ENCODE measurements around the gene MCM8. TPM values are rescaled to one million over a fixed set of nuclear protein-coding genes. Genes with fewer than 3 reads are reported as not detected.
"Not testable (repeated sequence)": the region's sequence is repeated elsewhere in the genome, so short reads cannot be mapped to it uniquely, and the experiment has no call there.

Gene MCM8
- total RNA-seq, 1 donor from 2014 or later = 7.1 TPM

GRCh38 chr20:6029538-6029937, 79.1 kb downstream of the MCM8 start:
- DNase-seq (ENCODE audit: extremely low spot score, unreplicated experiment) = no peak
- Mint-ChIP-seq H3K27ac (ENCODE audit: unreplicated experiment) (no peak overlapping the region), H3K4me1 (ENCODE audit: unreplicated experiment) (no peaks in the 10 kb centered on the region), H3K9me3 (ENCODE audit: unreplicated experiment) (peaks cover 9% of the 10 kb centered on the region), H3K4me3 (ENCODE audit: unreplicated experiment) (no peak overlapping the region), H3K27me3 (ENCODE audit: unreplicated experiment) (no peaks in the 10 kb centered on the region), H3K36me3 (ENCODE audit: unreplicated experiment) (peaks cover 41% of the 10 kb centered on the region)
- TF ChIP-seq, protein P1, sequence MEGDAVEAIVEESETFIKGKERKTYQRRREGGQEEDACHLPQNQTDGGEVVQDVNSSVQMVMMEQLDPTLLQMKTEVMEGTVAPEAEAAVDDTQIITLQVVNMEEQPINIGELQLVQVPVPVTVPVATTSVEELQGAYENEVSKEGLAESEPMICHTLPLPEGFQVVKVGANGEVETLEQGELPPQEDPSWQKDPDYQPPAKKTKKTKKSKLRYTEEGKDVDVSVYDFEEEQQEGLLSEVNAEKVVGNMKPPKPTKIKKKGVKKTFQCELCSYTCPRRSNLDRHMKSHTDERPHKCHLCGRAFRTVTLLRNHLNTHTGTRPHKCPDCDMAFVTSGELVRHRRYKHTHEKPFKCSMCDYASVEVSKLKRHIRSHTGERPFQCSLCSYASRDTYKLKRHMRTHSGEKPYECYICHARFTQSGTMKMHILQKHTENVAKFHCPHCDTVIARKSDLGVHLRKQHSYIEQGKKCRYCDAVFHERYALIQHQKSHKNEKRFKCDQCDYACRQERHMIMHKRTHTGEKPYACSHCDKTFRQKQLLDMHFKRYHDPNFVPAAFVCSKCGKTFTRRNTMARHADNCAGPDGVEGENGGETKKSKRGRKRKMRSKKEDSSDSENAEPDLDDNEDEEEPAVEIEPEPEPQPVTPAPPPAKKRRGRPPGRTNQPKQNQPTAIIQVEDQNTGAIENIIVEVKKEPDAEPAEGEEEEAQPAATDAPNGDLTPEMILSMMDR (IDR thresholded peaks at IDR 0.05) = no peak

- H3K36me3 Mint-ChIP-seq (ENCODE audit: unreplicated experiment) = peaks cover 36% of the 10 kb centered on the region
- H3K4me3 Mint-ChIP-seq (ENCODE audit: unreplicated experiment) = no peak overlapping the region
- no peak overlapping the region for H3K27ac Mint-ChIP-seq (ENCODE audit: unreplicated experiment)
- no peaks in the 10 kb centered on the region for H3K27me3 Mint-ChIP-seq (ENCODE audit: unreplicated experiment)
- TF ChIP-seq, protein P1 (IDR thresholded peaks at IDR 0.05) = no peak
- no peaks in the 10 kb centered on the region for H3K4me1 Mint-ChIP-seq (ENCODE audit: unreplicated experiment)
- peaks cover 1% of the 10 kb centered on the region for H3K9me3 Mint-ChIP-seq (ENCODE audit: unreplicated experiment)
- no peak for DNase-seq (ENCODE audit: extremely low spot score, unreplicated experiment)
Measured at GRCh38 chr20:6030453-6031080, 80.1 kb downstream of the MCM8 start.

DNA sequence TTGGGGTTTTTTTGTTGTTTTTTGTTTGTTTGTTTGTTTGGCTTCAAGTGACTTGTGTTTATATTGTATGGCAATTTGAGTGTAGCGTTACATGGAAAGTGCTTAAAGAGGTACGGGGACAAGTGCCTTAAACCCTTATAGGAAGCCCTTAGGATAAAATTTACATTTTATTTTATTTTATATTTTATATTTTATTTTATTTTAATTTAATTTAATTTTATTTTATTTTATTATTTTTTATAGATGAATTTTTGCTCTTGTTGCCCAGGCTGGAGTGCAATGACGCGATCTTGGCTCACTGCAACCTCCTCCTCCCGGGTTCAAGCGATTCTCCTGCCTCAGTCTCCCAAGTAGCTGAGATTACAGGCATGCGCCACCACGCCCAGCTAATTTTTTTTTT, 82.5 kb downstream of the MCM8 start:
- H3K4me1 Mint-ChIP-seq (ENCODE audit: unreplicated experiment); H3K4me3 Mint-ChIP-seq (ENCODE audit: unreplicated experiment): not testable (repeated sequence)
- H3K36me3 Mint-ChIP-seq (ENCODE audit: unreplicated experiment) = peaks cover 32% of the 10 kb centered on the region

DNA sequence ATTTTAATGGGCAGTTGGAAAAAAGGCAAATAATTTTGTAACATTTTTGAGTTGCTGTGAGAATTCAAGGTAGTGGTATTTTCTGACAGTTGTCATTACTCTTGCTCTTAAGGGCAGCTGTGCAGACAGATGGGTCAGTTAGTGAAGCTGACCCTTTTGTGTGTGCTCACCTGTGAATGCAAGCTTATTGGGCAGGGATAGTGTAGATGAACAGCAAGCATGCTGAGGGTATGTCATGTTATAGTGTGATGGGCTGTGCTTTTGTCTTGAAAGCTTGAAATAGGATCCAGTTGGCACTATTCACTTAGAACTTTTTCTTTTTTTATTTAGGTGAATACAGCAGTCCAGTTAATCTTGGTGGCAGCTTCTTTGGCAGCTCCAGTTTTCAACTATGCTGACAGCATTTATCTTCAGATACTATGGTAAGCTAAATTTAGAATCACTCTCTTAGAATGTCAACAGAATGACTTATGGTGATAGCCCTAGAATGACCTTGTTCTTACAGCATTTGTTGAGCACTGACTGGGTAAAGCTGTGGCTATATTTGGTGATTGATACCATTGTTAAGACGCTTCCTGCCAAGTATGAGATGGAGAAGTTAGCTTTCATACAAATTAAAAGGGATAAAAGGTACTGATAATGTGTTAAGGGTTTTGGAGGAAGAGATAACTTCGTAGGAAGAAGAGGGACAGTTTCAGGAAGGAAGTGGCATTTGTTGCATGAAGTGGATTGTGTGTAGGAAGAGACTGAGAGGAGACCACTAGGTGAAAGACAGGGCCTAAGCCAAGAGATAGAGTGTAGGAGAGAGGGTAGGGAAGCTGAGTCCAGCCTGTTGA, 83.9 kb downstream of the MCM8 start:
- Mint-ChIP-seq H3K4me1 (ENCODE audit: unreplicated experiment) (no peaks in the 10 kb centered on the region), H3K27ac (ENCODE audit: unreplicated experiment) (no peak overlapping the region), H3K9me3 (ENCODE audit: unreplicated experiment) (no peaks in the 10 kb centered on the region), H3K4me3 (ENCODE audit: unreplicated experiment) (no peak overlapping the region), H3K27me3 (ENCODE audit: unreplicated experiment) (no peaks in the 10 kb centered on the region), H3K36me3 (ENCODE audit: unreplicated experiment) (peaks cover 32% of the 10 kb centered on the region)
- TF ChIP-seq, protein P1 (IDR thresholded peaks at IDR 0.05) = no peak
- DNase-seq (ENCODE audit: extremely low spot score, unreplicated experiment) = no peak

More for the DNA sequence above, 82.5 kb downstream of the MCM8 start:
- H3K27ac Mint-ChIP-seq (ENCODE audit: unreplicated experiment); H3K9me3 Mint-ChIP-seq (ENCODE audit: unreplicated experiment); H3K27me3 Mint-ChIP-seq (ENCODE audit: unreplicated experiment); DNase-seq (ENCODE audit: extremely low spot score, unreplicated experiment): not testable (repeated sequence)

DNA sequence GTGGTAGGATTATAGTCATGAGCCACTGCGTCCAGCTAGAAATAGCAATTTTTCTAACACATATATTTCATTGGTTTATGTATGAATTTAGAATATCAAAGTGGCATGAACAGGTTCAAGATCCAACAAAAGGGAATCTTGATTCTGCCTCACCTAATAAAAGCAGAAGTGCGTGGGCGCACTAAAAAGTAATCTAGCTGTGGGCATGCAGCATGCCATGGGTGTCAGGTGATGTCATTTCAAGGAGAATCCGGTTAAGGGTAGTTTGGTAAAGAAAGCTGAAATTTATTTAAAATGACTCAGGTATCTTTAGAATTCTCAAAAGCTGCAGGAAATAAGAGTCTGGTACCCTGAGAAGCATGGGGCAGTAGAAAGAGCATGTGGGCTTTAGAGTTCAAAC, 85.8 kb downstream of the MCM8 start:
- DNase-seq (ENCODE audit: extremely low spot score, unreplicated experiment) = no peak
- no peak overlapping the region for H3K27ac Mint-ChIP-seq (ENCODE audit: unreplicated experiment)
- no peaks in the 10 kb centered on the region for H3K4me1 Mint-ChIP-seq (ENCODE audit: unreplicated experiment)
- H3K4me3 Mint-ChIP-seq (ENCODE audit: unreplicated experiment) = no peak overlapping the region
- H3K27me3 Mint-ChIP-seq (ENCODE audit: unreplicated experiment) = no peaks in the 10 kb centered on the region
- H3K36me3 Mint-ChIP-seq (ENCODE audit: unreplicated experiment) = peaks cover 47% of the 10 kb centered on the region
- TF ChIP-seq, protein P1 (IDR thresholded peaks at IDR 0.05) = no peak
- no peaks in the 10 kb centered on the region for H3K9me3 Mint-ChIP-seq (ENCODE audit: unreplicated experiment)
